Measurements from ENCODE around the gene DMRTB1.

DMRTB1 gene

GRCh38 chr1:53495633-53496345 is 36.6 kb downstream of the DMRTB1 start:
- DNase-seq: no peak

- DNase-seq: no peak
Observed at GRCh38 chr1:53498555-53499131, 39.4 kb downstream of the DMRTB1 start.

DNA sequence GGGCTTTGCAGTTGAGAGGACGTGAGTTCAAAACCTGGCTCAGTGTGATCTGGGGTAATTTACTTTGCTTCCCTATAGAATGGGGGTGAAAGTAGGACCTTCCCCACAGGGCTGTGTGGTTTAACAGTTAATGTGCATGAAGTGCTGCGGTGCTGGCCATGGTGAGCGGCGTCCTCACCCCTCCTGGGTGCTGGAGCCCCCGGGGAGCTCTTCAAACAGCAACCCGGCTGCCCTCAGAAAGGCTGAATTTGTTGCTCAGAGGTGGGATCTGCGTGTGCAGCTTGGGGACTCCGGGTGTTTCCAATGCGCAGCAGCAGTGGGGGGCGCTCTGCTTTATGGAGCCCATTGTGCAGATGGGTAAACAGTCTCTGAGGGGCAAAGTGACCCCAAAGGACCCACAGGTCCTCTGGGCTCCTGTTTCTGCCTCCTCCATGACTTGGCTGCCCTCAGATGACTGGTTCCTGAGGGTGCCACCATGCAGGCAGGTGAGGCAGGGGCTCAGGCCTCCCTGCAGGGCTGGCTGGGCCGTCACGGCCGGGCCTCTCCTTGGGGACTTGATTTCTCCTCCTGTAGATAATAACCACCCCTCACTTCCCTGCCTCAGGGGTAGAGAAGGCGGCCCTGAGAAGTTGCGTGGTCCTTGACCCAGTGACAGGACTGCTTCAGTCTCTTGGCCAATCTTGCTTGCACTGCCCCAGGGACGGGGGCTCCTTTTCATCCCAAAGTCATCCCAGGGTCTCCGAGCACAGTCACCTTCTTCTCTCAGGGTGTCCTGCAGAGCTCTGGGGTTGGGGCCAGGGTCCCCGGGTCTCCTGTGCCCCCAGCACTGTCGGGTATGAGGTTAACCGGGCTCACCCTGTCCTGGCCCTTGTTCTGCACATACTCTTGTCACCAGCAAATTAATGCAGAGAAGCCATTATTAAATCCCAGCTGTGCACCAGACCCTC is 40.3 kb downstream of the DMRTB1 start:
- DNase-seq: no peak

GRCh38 chr1:53500204-53501064 is 41.2 kb downstream of the DMRTB1 start:
- no peak for DNase-seq

DNA sequence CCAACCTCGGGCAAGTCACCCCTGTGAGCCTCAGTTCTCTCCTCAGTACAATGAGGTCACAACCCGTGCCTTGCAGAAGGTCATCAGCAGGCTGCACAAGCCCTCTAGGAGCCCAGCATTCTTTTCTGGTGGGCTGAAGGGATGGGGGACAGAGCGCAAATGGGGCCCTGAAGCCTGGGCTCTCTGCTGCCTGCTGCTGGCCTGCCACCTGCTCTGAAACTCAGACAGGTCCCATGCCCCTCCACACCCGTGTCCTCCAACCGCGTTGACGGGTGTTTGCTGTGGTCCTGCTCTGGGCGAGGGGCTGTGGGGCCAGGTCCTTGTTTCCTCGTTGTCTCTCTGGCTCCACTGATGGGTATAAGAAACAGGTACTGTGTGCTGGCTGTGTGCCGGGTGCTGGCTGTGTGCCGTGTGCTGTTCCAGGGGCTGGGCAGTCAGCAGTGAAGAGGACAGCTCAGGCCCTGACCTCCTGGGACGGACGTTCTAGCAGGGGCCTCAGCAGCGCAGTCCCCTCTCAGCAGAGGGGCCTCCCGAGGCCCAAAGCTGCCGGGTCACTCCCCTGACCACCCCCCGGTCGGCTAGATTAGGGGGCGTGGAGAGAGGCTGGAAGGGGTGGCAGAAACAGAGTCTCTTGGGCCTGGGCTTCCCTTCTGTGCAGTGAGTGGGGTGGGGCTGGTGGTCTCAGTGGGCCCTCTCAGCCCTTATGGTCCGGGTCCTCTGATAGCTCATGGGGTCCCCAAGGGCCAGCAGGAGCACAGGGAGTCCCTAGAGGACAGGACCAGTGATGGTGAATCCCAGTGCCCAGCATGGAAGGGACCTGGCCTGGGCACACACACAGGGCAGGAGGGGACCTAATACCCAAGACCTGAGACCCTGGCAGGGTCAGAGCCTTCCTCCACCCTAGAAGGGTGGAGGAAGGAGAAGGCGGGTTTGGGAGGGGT is 42.1 kb downstream of the DMRTB1 start:
- DNase-seq: no peak

GRCh38 chr1:53502641-53503432 is 43.6 kb downstream of the DMRTB1 start:
- no peak for DNase-seq

GRCh38 chr1:53503433-53504217 is 44.4 kb downstream of the DMRTB1 start:
- no peak for DNase-seq

GRCh38 chr1:53504901-53505300 is 45.7 kb downstream of the DMRTB1 start:
- no peak for DNase-seq

DNA sequence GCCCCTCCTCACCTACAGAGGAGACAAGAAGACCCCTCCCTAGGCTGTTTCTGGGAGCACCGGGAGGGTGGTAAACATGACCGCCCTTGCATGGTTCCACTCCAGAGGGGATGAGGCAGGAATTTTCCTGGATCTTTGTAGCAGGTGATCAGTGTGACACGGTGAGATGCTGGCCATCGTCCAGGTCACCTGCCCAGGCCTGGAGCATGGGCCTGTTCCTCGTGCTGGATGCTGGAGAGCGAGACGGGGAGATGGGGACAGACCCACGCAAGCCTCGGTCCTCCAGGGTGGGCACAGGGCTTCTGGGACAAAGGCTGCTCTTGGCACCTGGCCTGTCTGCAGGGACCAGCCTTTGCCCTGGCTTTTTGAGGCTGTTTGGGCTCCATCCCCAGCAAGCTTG is 46.2 kb downstream of the DMRTB1 start:
- no peak for DNase-seq

DNA sequence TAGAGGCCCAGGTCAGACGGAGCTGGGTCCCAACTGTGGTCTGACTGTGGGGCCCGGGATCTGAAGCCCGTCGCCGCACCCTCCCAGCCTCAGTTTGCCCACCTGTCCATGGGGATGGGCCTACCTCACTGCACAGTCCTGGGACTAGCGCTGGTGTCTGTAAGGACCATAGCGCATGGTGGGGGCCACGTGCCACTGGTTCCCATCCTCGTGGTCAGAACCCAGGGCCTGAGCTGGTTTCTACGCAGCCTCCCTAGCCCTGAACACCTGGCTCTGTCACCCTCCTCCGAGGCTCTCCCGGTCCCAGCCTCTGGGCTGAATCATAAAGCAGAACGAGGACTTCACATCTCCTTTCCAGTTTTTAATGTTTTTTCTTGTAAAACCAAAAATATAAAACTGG is 46.7 kb downstream of the DMRTB1 start:
- no peak for DNase-seq

DNA sequence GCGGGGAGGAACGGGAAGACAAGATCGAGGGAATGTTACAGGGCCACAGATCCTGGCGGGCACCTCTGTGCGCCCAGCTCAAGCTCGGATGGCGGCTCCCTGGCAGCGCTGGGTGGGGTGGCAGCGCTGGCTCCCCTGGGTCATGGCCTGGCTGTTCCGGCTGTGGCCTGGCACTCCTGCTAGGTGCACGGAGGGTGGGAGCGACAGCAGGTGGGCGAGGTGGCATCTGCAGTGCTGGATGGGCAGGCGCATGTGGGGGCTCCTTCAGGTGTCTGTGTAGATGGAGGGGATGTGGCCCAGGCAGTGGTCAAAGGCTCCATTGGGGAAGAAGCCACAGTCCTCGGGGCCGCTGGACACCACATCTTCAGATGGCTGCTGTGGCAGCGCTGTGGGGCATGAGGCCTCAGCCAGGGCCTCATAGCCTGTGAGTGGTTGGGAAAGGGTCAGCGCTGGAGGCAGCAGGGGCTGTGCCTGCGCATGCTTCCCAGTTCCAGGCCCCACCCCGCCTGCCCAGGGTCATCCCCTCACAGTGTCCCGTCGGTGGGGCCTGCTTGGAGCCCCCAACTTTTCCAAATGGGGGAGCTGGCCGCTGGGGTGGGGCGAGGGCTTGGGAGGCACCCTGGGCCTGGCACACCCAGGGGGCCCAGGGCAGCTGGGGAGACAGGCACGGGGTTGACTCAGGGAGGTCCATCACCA is 47.3 kb downstream of the DMRTB1 start:
- DNase-seq: no peak

DNA sequence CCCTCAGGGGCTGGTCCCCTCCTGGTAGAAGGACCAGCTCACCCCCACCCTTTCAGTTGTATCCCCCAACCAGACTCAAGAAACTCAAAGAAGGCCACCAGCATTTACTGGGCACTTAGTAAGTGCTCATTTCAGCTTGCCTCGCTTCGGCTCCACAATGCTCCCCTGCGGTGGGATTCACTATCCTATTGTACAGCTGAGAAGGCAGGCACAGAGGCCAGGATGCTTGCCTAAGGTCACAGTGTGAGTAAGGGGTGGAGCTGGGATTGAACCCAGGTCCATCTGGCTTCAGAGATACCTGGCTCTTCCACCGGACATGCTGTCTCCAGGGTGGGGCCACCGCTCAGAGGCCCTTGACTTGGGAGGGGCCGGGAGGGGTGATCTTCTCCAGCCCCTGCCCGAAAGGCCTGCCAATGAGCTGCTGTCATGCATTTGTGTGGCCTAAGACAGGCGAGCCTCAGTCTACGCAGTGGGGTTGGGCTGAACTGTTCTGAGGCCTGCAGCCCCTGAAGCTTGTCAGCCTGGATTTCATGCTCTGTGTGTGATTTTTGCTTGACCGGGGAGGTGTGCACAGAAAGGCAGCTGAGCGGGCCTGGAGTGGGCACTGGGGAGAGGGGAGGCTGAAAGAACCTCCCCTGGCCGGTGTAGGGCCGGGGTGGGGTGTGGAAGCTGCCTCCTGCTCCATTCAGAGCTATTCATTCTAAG is 48.1 kb downstream of the DMRTB1 start:
- DNase-seq: no peak

- no peak for DNase-seq
Observed at GRCh38 chr1:53508056-53508990, 49.1 kb downstream of the DMRTB1 start.

- no peak for DNase-seq
Observed at GRCh38 chr1:53508991-53509666, 49.9 kb downstream of the DMRTB1 start.

GRCh38 chr1:53509775-53510174 is 50.6 kb downstream of the DMRTB1 start:
- DNase-seq: no peak

DNA sequence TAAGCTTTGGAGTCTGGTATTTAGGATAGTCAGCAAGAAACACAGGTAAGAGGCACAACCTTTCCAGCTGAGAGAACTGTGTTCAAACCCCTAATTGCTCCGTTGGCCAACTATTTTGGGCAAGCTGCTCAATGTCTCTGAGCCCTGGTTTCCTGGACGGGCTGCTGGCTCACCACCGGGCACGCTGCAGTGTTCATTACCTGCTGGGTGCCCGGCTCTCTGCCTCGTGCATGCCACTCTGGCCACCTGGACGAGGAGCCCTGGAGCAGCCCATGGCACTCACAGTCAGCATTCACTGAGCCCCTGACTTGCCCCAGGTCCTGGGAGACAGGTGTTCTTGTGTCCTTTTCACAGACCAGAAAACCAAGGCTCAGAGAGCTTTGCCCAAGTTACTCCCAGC is 51.0 kb downstream of the DMRTB1 start:
- no peak for DNase-seq

All from SHP77 treated with DMSO at 0.1 percent for 48 hours (cell line).